ENCODE measurements around the gene IFIT2. TPM values are rescaled to one million over a fixed set of nuclear protein-coding genes. Genes with fewer than 3 reads are reported as not detected.

The IFIT2 gene
- total RNA-seq, 1 experiment from 2014 or later, result 0.15 TPM

DNA sequence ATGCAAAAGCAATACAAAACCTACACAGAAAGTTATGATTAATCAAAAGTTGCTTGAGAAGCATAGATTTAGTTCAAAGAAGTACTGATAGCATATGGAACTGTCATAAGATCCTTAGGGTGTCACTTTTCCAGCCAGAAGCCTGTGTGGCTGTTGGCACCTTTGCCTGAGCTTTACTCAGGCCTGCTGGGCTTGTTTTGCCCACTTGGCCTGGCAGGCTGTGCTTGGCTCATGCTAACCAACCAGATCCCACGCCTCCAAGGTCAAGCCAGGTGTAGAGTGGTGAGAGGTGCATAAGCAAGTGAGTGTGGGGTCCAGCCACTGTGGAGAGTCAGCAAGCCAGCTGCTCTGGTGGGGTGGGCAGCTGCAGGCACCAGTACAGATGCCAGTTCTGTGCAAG lies 38.3 kb upstream of the IFIT2 start (continued):
- TF ChIP-seq, protein P1, sequence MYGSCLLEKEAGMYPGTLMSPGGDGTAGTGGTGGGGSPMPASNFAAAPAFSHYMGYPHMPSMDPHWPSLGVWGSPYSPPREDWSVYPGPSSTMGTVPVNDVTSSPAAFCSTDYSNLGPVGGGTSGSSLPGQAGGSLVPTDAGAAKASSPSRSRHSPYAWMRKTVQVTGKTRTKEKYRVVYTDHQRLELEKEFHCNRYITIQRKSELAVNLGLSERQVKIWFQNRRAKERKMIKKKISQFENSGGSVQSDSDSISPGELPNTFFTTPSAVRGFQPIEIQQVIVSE (CRISPR knock-in tag; IDR thresholded peaks at IDR 0.05; ENCODE audit: borderline replicate concordance), result no peak
- no peak for TF ChIP-seq ZBTB21 (CRISPR knock-in tag; IDR thresholded peaks at IDR 0.05; ENCODE audit: borderline replicate concordance)
- TF ChIP-seq ZNF263 (CRISPR knock-in tag; IDR thresholded peaks at IDR 0.05; ENCODE audit: low read depth), result no peak
- TF ChIP-seq HMGA2 (CRISPR knock-in tag; IDR thresholded peaks at IDR 0.05), result no peak

DNA sequence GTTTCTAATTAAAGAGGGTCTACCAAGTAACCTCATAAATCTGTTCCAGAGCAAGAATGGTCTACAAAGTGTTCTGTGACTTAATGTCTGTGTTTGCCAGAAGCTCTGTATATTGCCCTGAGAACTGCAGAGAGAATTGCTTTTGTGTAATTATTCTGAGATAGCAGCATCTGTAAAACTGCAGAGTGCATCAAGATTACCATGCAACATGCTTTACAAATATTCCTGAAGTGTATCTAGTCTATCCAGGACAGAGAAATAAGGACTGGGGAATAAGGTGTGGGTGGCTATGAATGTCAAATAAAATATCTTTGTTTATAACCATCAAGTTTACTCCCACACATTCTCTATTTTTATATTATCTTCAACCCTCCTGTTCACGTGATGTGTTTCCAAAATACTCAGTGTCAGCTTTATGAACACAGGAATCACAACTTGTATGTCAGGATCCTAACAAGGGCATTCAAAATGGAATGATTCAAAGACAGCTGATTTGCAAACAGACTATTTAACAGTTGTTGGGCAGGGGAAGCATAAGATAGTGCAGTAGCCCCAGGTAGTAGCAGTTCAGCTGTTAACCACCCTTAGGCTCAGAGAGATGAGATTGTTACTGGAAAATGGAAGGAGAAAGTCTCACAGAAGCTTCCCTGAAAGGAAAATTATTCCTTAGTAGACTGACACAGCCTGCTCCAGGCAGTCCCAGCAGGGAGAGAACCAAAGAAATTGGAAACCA lies 35.0 kb upstream of the IFIT2 start:
- CTCF ChIA-PET, result interaction anchor here (0.6 kb wide), 1 partner anchor 102 kb away, joined by 3 read pairs; no protein-coding TSS in a partner anchor
- TF ChIP-seq SOX15 (CRISPR knock-in tag; IDR thresholded peaks at IDR 0.05) (no peak), IRF2 (CRISPR knock-in tag; IDR thresholded peaks at IDR 0.05; ENCODE audit: borderline replicate concordance, low read depth) (no peak)
- TF ChIP-seq, protein P2, sequence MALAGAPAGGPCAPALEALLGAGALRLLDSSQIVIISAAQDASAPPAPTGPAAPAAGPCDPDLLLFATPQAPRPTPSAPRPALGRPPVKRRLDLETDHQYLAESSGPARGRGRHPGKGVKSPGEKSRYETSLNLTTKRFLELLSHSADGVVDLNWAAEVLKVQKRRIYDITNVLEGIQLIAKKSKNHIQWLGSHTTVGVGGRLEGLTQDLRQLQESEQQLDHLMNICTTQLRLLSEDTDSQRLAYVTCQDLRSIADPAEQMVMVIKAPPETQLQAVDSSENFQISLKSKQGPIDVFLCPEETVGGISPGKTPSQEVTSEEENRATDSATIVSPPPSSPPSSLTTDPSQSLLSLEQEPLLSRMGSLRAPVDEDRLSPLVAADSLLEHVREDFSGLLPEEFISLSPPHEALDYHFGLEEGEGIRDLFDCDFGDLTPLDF (CRISPR knock-in tag; IDR thresholded peaks at IDR 0.05), result no peak
- POLR2A ChIA-PET, result no interaction called here
- Mint-ChIP-seq H3K9me3 (0 out of 2 replicates have a peak, but pooled peaks cover 5% of the 10 kb centered on the region), H3K27ac (no peak overlapping the region), H3K4me3 (no peak overlapping the region), H3K4me1 (peaks cover 10% of the 10 kb centered on the region), H3K27me3 (ENCODE audit: low read depth) (no peaks in the 10 kb centered on the region), H3K36me3 (no peaks in the 10 kb centered on the region)
- DNase-seq (ENCODE audit: low spot score) (no peak), ATAC-seq (no peak)

DNA sequence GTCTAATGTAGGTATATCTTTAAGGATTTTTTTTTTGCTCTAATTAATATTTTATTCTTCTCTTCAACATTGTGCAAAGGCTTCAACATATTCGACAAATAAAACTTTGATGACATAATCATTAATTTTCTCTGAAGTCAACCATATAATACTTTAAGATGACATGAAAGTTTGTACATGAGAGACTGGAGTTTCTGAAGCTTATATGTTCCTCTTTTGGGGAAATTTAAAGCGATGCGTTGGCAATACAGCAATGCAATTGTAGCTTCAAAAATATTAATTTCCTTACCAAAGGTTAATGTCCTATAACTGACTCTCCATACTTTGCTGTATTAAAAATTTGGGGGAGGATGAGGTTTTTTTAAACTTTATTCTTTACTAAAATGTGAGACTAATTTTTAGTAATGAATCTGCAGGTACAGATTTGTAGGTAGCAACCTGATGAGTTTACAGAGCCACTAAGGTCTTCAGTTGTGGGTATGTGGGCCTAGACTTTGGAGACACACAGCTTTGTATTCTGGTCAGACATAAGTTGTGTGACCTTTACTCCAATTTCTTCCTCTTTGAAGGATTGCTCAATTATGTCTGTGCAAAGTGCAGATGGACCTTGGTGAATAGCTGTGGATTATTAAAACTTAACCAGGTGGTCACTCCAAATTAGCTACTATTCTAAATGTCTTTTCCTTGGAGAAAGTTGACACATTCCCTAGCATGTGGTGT lies 32.3 kb upstream of the IFIT2 start:
- Mint-ChIP-seq H3K27me3 (ENCODE audit: low read depth) (no peaks in the 10 kb centered on the region), H3K36me3 (no peaks in the 10 kb centered on the region), H3K4me3 (no peak overlapping the region), H3K27ac (no peak overlapping the region), H3K9me3 (peaks cover 9% of the 10 kb centered on the region; the same call in 1 of the 2 replicates), H3K4me1 (peaks cover 10% of the 10 kb centered on the region)
- POLR2A ChIA-PET, result no interaction called here
- TF ChIP-seq ZNF263 (CRISPR knock-in tag; IDR thresholded peaks at IDR 0.05; ENCODE audit: low read depth), result no peak
- no peak for TF ChIP-seq FOXJ3 (CRISPR knock-in tag; IDR thresholded peaks at IDR 0.05; ENCODE audit: borderline replicate concordance)
- TF ChIP-seq NR2C2 (CRISPR knock-in tag; IDR thresholded peaks at IDR 0.05), result no peak
- TF ChIP-seq JAZF1 (CRISPR knock-in tag; IDR thresholded peaks at IDR 0.05), result no peak
- TF ChIP-seq NR3C1 (CRISPR knock-in tag; conservative IDR thresholded peaks at IDR 0.05; ENCODE audit: low read depth), result no peak
- no peak for TF ChIP-seq ETV6 (CRISPR knock-in tag; IDR thresholded peaks at IDR 0.05)
- no peak for TF ChIP-seq ZNF416 (CRISPR knock-in tag; IDR thresholded peaks at IDR 0.05)
- no peak for TF ChIP-seq HMGA2 (CRISPR knock-in tag; IDR thresholded peaks at IDR 0.05)
- TF ChIP-seq MYBL2 (CRISPR knock-in tag; IDR thresholded peaks at IDR 0.05), result no peak
- TF ChIP-seq, protein P3, sequence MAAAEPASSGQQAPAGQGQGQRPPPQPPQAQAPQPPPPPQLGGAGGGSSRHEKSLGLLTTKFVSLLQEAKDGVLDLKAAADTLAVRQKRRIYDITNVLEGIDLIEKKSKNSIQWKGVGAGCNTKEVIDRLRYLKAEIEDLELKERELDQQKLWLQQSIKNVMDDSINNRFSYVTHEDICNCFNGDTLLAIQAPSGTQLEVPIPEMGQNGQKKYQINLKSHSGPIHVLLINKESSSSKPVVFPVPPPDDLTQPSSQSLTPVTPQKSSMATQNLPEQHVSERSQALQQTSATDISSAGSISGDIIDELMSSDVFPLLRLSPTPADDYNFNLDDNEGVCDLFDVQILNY (CRISPR knock-in tag; IDR thresholded peaks at IDR 0.05), result no peak
- TF ChIP-seq ZBTB21 (CRISPR knock-in tag; IDR thresholded peaks at IDR 0.05; ENCODE audit: borderline replicate concordance), result no peak
- no peak for TF ChIP-seq JUN (CRISPR knock-in tag; IDR thresholded peaks at IDR 0.05)
- TF ChIP-seq, protein P4, sequence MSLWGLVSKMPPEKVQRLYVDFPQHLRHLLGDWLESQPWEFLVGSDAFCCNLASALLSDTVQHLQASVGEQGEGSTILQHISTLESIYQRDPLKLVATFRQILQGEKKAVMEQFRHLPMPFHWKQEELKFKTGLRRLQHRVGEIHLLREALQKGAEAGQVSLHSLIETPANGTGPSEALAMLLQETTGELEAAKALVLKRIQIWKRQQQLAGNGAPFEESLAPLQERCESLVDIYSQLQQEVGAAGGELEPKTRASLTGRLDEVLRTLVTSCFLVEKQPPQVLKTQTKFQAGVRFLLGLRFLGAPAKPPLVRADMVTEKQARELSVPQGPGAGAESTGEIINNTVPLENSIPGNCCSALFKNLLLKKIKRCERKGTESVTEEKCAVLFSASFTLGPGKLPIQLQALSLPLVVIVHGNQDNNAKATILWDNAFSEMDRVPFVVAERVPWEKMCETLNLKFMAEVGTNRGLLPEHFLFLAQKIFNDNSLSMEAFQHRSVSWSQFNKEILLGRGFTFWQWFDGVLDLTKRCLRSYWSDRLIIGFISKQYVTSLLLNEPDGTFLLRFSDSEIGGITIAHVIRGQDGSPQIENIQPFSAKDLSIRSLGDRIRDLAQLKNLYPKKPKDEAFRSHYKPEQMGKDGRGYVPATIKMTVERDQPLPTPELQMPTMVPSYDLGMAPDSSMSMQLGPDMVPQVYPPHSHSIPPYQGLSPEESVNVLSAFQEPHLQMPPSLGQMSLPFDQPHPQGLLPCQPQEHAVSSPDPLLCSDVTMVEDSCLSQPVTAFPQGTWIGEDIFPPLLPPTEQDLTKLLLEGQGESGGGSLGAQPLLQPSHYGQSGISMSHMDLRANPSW (CRISPR knock-in tag; conservative IDR thresholded peaks at IDR 0.05; ENCODE audit: low read depth), result no peak
- TF ChIP-seq GABPB1 (CRISPR knock-in tag; IDR thresholded peaks at IDR 0.05), result no peak
- no peak for TF ChIP-seq ZNF317 (CRISPR knock-in tag; IDR thresholded peaks at IDR 0.05; ENCODE audit: borderline replicate concordance, low read depth)
- TF ChIP-seq, protein P5, sequence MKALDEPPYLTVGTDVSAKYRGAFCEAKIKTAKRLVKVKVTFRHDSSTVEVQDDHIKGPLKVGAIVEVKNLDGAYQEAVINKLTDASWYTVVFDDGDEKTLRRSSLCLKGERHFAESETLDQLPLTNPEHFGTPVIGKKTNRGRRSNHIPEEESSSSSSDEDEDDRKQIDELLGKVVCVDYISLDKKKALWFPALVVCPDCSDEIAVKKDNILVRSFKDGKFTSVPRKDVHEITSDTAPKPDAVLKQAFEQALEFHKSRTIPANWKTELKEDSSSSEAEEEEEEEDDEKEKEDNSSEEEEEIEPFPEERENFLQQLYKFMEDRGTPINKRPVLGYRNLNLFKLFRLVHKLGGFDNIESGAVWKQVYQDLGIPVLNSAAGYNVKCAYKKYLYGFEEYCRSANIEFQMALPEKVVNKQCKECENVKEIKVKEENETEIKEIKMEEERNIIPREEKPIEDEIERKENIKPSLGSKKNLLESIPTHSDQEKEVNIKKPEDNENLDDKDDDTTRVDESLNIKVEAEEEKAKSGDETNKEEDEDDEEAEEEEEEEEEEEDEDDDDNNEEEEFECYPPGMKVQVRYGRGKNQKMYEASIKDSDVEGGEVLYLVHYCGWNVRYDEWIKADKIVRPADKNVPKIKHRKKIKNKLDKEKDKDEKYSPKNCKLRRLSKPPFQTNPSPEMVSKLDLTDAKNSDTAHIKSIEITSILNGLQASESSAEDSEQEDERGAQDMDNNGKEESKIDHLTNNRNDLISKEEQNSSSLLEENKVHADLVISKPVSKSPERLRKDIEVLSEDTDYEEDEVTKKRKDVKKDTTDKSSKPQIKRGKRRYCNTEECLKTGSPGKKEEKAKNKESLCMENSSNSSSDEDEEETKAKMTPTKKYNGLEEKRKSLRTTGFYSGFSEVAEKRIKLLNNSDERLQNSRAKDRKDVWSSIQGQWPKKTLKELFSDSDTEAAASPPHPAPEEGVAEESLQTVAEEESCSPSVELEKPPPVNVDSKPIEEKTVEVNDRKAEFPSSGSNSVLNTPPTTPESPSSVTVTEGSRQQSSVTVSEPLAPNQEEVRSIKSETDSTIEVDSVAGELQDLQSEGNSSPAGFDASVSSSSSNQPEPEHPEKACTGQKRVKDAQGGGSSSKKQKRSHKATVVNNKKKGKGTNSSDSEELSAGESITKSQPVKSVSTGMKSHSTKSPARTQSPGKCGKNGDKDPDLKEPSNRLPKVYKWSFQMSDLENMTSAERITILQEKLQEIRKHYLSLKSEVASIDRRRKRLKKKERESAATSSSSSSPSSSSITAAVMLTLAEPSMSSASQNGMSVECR (CRISPR knock-in tag; IDR thresholded peaks at IDR 0.05; ENCODE audit: borderline replicate concordance), result no peak
- ATAC-seq, result no peak
- CTCF ChIA-PET, result interaction anchor here (0.6 kb wide), 1 partner anchor 288 kb away, joined by 3 read pairs; no protein-coding TSS in a partner anchor
- no peak for DNase-seq (ENCODE audit: low spot score)
